Measurements from ENCODE around the gene PSMD7.

- TF ChIP-seq CTCF (conservative IDR thresholded peaks at IDR 0.05 in 1 of 2, IDR thresholded peaks at IDR 0.05 in 1 of 2; ENCODE audit: extremely low read depth in 1 of 2, insufficient read depth in 1 of 2, low read depth in 1 of 2, low read length in 2 of 2) (no peak), EZH2 (IDR thresholded peaks at IDR 0.05; ENCODE audit: borderline replicate concordance, low read length) (no peak)
Observed at GRCh38 chr16:74249254-74249653, 47.4 kb upstream of the PSMD7 start.

Measured in mammary epithelial cell (primary cell).